Daoy (cell line): ENCODE data around the gene TMEM185B. TPM values are rescaled to one million over a fixed set of nuclear protein-coding genes. Genes with fewer than 3 reads are reported as not detected.
"Not testable (repeated sequence)": the region's sequence is repeated elsewhere in the genome, so short reads cannot be mapped to it uniquely, and the experiment has no call there.

Experiments used
- DNase-seq: peaks from one replicate; pipeline ENCODE4 v3.0.0-alpha.2; 2015; ENCODE audit warnings: low read depth
- total RNA-seq: library from RNA; depleted of rRNA; stranded (reverse); fragments of >200 nt; shearing (Covaris generic); gene quantifications from 2 replicates; pipeline ENCODE4 v1.2.3, GENCODE V29; 2014

The TMEM185B gene
- total RNA-seq, 1 experiment from 2014 or later: 23.8 TPM

DNA sequence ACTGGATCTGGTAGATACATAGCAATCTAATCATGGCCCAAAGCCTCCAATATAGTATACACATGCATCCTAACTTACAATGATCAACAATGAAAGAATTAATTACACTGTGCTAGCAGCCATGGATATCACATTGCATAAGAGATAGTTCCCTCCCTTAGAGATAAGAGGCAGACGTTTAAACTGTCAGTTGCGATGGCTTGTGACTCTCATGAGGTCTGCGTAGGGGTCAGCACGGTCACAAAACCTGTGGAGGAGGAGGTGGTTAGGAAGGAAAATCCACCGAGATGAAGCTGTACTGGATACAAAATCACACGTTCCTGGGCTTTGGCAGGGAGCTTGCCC, 28.7 kb upstream of the TMEM185B start:
- DNase-seq: no peak

GRCh38 chr2:120251078-120251477, 27.9 kb upstream of the TMEM185B start:
- DNase-seq: no peak

DNA sequence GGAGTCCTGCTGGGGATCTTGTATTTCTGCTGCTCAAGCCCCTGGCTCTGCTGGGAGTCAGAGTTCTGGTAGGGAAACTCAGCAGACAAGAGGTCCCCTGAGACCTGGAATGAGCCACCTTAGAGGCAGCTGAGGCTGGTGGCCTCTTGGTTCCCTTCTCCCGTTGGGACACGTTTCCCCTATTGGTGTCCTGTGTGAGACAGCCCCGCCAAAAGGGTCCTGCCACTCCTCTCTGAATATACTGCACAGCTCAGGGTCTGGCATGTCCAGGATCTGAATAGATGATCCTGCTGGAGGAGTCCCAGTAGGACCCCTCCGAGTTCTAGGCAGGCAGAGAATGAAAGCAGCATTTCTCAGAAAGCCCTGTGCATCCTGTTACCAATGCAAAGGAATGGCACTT, 27.4 kb upstream of the TMEM185B start:
- no peak for DNase-seq

GRCh38 chr2:120247851-120248250, 24.7 kb upstream of the TMEM185B start:
- no peak for DNase-seq

DNA sequence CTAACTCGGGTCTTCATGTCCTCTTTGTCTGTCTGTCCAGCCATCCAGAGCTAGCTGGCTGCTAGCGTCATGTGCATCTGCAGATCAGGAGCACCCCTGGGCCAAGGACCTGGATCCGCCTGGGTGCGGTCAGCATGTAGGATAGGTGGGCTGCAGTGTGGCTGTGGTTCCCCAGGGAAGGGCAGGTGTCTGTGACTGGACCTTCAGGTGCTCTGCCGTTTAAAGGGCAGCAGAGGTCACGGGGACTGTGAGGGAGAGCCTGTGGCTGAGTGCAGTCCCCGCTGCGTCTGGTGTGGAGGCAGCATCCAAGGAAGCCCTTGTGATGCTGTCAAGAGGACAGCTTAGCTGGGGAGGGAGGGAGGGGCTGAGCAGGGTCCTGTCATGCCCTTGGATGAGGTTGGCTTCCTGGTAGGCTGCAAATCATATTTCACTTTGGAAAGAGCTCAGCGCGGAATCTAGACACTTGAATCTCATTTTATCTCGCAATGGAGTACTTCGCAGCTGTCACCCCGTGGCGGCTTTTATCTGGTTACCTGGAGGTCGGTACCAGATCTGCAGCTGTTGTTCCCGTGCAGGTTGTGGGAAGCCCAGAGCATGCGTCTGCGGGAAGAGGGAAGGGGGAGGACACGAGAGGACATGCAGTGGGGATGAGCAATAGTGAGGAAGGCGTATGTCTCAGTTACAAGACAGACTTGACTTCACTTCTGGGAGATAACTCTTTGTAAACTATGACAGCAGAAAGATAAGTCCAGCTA, 23.5 kb upstream of the TMEM185B start:
- no peak for DNase-seq

DNA sequence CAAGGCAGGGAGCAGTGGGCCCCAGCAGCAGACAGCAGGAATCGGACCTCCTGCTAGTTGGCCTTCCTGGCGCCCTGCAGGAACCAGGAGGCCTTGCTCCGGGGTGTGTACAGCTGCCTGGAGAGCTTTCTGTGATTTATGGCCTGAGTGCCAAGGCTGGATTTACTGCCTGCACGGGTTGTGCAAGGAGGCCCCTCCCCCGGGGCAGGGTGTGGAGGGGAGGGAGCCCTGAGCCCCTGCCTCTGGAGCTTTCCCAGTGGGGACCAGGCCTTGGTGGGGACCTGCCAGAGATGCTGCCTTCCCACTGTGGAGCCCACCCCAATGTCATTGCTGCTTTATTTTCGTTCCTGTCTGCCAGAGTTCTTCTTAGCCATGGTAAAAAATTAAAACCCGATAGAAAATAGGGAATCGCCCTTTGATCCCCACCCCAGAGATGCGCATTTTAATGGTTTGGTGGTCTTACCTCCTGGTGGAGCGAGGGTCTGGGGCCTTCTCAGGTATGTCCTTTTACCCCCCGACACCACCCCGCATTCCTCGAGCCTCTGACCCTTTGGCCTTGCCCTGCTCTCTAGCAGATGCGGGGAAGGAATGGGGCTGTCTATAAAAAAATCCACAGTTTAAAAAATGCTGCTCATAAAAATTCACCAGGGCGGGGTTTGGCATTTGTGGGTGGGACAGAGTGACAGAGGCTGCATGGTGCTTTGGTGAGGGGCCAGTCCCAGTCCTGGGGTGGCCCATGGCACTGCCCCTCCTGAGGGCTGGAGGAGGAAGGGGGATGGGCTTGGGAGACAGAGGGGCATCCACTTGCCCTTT, 22.5 kb upstream of the TMEM185B start:
- DNase-seq: no peak

GRCh38 chr2:120244656-120245519, 21.7 kb upstream of the TMEM185B start:
- DNase-seq: no peak

- DNase-seq: no peak
Measured at GRCh38 chr2:120243875-120244553, 20.8 kb upstream of the TMEM185B start.

DNA sequence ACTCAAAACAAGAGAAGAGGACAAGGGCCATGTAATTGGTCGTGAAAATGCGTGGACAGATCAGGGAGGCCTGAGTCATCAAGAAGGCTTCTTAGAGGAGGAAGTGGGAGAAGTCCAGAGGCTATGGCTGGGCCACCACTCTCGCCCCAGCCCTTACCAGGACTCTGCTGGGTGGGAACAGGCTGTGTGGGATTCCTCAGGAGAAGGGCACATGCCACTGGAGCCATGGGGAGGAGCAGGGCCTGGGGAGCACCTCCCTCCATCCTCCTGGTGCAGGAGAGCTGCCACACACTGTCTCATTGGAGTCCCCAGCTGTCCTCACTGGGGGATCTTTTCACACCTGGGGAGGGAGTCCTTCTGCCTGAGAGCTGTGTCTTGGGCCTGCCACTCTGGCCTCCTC, 20.0 kb upstream of the TMEM185B start:
- DNase-seq: no peak

- no peak for DNase-seq
Measured at GRCh38 chr2:120241684-120242083, 18.5 kb upstream of the TMEM185B start.

DNA sequence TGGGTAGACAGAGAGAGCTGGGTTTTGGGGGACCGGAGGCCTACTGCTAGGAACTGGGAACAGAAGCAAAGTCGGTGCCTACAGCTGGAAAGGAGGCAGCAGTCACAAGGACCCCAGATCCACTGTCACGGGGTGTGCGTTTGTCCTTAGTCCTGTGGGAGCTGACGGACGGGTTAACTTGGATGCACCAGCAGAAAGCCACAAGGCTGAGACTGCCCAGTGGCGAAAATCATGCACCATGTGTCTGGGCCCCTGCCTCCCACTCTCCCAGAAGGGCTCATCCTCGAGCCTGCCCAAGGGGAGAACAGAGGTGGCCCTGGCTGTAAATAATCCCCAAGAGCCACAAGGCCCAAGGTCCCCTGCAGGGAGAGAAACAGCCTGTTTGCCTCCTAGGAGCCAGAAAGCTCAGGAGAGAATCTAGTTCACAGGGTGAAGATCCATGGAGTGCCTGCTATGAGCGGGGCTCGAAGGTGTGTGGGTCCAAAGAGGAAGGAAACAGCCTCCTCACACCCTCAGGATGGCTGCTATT, 17.8 kb upstream of the TMEM185B start:
- no peak for DNase-seq

- DNase-seq: peak; percentile 79
Measured at GRCh38 chr2:120239488-120240287, 16.5 kb upstream of the TMEM185B start.

GRCh38 chr2:120238728-120239487, 15.7 kb upstream of the TMEM185B start:
- peak; percentile 91 for DNase-seq

DNA sequence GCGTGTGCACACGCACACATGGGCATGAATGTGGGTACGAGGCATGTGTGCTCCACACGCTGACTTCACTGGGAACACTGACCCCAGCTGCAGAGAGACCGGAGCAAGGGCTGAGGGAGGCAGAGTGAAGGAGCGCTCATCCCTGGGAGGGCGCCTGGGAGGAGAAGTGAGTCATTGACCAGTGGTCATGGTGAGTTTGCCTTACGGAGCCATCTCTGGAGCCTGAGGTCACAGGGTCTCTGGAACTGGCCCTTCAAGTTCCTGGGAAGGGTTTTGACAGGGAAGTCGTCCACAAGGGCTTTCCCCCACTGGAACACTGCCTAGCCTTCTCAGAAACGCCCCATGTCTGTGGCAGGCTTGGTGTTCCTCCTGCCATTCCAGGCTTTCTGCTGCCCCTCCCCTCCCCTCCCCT, 14.3 kb upstream of the TMEM185B start:
- DNase-seq: peak; percentile 81

DNA sequence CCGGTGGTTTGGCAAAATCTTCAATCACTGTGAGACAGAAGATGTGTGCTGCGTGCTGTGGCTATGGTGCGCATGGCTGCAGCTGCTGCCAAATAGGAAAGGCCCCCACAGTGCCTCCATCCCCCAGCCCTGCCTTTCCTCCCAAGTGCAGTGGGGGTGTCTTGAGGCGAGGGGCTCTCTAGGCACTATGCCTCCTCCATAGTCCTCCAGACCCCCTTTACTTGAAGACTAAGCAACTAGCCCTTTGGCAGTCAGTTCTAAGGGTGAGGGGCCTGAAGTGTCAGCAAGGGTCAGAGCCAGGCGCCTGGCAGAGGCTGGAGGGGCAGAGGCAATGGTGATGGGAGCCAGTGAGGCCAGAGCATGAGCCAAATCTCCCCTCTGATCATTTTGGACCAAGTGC, 13.6 kb upstream of the TMEM185B start:
- DNase-seq: no peak

DNA sequence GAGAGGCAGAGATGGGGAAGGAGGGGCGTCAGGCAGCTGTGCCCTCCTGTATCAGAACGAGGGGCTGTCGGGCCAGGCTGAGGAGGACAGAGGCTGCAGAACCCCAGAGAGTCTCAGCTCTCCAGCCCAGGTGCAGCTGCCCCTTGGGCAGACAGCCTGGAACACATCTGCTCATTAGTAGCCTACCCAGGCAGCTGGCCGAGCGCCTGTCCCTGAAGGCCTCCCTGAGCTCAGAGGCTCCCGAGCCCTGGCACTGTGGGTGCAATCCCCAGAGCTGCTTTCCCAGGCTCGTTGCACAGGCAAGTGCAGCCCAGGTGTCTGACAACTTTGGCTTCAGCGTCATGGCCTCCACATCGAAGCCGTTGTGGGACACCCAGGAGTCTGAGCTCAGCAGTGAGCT, 13.1 kb upstream of the TMEM185B start:
- DNase-seq: no peak

DNA sequence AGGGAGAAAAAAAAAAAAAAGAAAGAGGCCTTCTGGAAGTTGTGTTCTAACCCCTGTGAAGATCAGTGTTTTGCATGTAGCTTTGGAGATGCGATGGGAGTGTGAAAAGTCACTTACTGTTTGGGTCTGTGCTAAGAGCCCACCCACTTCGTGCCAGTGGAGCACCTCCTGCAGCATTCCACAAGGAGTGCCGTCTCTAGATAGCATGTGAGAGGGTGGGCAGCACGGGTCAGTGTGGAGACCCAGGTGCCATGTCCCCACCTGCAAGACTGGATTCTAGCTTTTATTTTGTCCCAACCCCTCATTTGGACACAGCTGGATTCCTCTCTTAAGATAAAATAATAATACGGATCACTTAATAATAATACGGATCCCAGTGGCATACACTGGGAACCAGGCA, 12.5 kb upstream of the TMEM185B start:
- DNase-seq: no peak

DNA sequence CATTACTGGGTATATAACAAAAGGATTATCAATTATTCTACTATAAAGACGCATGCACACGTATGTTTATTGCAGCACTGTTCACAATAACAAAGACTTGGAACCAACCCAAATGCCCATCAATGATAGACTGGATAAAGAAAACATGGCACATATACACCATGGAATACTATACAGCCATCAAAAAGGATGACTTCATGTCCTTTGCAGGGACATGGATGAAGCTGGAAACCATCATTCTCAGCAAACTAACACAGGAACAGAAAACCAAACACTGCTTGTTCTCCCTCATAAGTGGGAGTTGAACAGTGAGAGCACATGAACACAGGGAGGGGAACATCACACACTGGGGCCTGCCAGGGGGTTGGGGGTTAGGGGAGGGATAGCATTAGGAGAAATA, 12.0 kb upstream of the TMEM185B start:
- DNase-seq: not testable (repeated sequence)

- DNase-seq: no peak
Measured at GRCh38 chr2:120233292-120233691, 10.1 kb upstream of the TMEM185B start.
